Activated CD4-positive, alpha-beta T cell treated with anti-CD3 and anti-CD28 coated beads for 48 hours (primary cell): Measurements from ENCODE around the gene ADGRE3.
"Not testable (repeated sequence)": the region's sequence is repeated elsewhere in the genome, so short reads cannot be mapped to it uniquely, and the experiment has no call there.

ENCODE experiments used
- DNase-seq: peaks from one replicate; pipeline ENCODE4 v3.0.0-alpha.2; 2020

Gene ADGRE3

GRCh38 chr19:14589433-14589832 lies 85.2 kb downstream of the ADGRE3 start:
- peak; percentile 50 for DNase-seq

DNA sequence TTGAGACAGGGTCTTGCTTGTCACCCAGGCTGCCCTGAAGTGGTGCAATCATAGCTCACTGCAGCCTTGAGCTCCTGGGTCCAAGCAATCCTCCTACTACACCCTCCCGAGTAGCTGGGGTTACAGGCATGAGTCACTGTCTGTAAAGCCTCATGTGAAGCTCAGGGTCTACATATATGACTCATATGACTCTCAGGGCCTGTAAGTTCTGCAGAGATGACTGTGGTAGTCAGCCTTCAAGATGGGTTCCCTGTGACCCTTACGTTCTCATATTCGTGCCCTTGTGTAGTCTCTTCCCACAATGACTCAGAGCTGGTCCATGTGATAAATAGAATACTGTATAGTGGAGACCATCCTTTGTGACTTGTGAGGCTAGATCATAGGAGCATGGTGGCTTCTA lies 89.5 kb downstream of the ADGRE3 start:
- DNase-seq: peak; percentile 68

DNA sequence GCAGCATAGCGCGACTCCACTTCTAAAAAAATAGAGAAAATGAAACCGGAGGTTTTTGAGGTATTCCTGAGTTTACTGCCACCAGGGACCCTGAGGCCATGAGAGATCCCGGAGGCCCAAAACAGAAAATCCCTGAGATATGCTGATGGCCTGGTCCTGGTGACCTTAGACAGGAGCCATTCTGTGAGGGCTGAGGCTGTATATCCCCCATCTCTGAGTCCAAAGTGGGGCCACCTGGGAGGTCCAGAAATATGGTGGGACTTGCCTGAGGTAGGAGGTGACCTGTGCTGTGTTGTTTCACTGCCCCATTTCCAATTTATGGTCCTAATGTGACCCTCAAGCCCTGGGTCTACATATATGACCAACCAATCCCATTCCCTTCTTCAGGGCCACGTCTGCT lies 90.3 kb downstream of the ADGRE3 start:
- not testable (repeated sequence) for DNase-seq

GRCh38 chr19:14582894-14583340 lies 91.7 kb downstream of the ADGRE3 start, which contains the start of gene CLEC17A:
Gene CLEC17A, plus strand, starts transcription at chr19:14583084. Its CDS starts 77 bp downstream, at chr19:14583161.
- no peak for DNase-seq

DNA sequence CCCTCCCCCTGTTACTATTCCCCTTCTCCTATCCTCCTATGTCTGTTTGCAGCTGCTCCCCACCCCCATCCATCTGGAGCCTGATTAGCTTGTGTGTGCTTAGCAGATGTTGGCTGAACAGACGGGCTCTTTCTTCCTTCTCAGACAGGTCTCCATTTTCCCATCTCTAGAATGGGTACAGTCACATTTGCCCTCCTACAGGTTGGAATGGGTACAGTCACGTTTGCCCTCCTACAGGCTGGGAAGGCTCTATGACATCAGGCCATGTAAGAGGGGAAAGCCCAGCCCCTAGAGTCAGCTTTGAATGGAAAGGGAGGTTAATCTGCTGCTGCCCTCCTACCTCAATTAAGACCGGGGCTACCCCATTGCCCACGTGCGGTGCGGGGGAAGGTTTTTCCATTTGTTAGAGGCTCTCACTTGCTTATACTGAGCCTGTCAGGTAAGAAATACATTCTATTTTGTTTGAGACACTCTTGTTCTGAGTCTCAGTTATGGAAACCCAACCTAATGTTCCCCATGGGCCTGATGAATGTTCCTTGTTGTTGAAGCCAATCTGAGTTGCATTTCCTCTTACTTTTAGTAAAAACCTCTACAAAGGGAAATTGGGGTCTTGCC lies 93.9 kb downstream of the ADGRE3 start:
- peak; percentile 79 for DNase-seq

GRCh38 chr19:14577885-14578427 lies 96.7 kb downstream of the ADGRE3 start:
- DNase-seq: peak; percentile 32

DNA sequence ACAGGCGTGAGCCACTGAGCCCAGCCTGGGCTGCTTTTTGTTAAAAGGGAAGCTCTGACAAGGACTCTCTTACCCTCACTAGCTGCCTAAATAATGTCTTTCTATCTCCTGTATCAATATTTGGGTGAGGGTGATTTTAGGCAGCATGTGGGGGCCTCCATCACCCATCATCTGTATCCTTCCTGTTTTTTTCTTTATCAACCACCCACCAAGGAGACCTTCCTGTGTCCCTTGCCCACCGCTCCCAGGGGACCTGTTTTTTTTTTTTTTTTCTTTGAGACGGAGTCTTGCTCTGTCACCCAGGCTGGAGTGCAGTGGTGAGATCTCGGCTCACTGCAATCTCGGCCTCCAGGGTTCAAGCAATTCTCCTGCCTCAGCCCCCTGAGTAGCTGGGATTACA lies 97.4 kb downstream of the ADGRE3 start:
- DNase-seq: no peak

GRCh38 chr19:14576363-14576762 lies 98.3 kb downstream of the ADGRE3 start:
- DNase-seq: no peak

GRCh38 chr19:14575428-14575980 lies 99.1 kb downstream of the ADGRE3 start:
- DNase-seq: no peak

GRCh38 chr19:14571695-14572490 lies 102.8 kb downstream of the ADGRE3 start, which contains the start of gene NDUFB7:
Gene NDUFB7, minus strand, starts transcription at chr19:14572066. Its CDS starts 66 bp downstream, at chr19:14572000.
- peak; percentile 94 for DNase-seq

GRCh38 chr19:14570864-14571527 lies 103.6 kb downstream of the ADGRE3 start:
- no peak for DNase-seq
